GM19328 (cell line): ENCODE data around the gene TMEM115.

Experiments
- ATAC-seq: cut with Tn5 transposase; IDR thresholded peaks from one replicate; pipeline ENCODE4 v1.9.1; 2021; ENCODE audit warnings: mild to moderate bottlenecking, moderate library complexity; ENCODE audit not compliant: unreplicated experiment

Gene TMEM115

GRCh38 chr3:50336452-50337174 lies 22.7 kb downstream of the TMEM115 start:
- ATAC-seq: peak; percentile 29

GRCh38 chr3:50334339-50335075 lies 24.8 kb downstream of the TMEM115 start:
- ATAC-seq: no peak

- no peak for ATAC-seq
These were observed 25.5 kb downstream of the TMEM115 start for GRCh38 chr3:50333744-50334328.

GRCh38 chr3:50331364-50331907 lies 27.9 kb downstream of the TMEM115 start:
- no peak for ATAC-seq

GRCh38 chr3:50330330-50330729 lies 29.0 kb downstream of the TMEM115 start:
- no peak for ATAC-seq

- peak; percentile 89 for ATAC-seq
These were observed 31.2 kb downstream of the TMEM115 start, which contains the start of gene TUSC2 for GRCh38 chr3:50327943-50328691. Gene TUSC2 (minus strand): TSS chr3:50328223. CDS start chr3:50328099, 124 bp downstream.

- ATAC-seq: no peak
These were observed 32.2 kb downstream of the TMEM115 start for GRCh38 chr3:50327129-50327528.

- no peak for ATAC-seq
These were observed 33.2 kb downstream of the TMEM115 start for GRCh38 chr3:50326182-50326541.

GRCh38 chr3:50325497-50326181 lies 33.7 kb downstream of the TMEM115 start:
- ATAC-seq: no peak

- ATAC-seq: no peak
These were observed 34.2 kb downstream of the TMEM115 start for GRCh38 chr3:50325113-50325480.

GRCh38 chr3:50324351-50325112 lies 34.8 kb downstream of the TMEM115 start:
- no peak for ATAC-seq

- ATAC-seq: no peak
These were observed 35.6 kb downstream of the TMEM115 start for GRCh38 chr3:50323614-50324199.

GRCh38 chr3:50323092-50323600 lies 36.2 kb downstream of the TMEM115 start:
- ATAC-seq: no peak

- ATAC-seq: no peak
These were observed 36.8 kb downstream of the TMEM115 start, which contains the start of gene HYAL2 for GRCh38 chr3:50322386-50323091. Gene HYAL2 (minus strand): TSS chr3:50322745. CDS start chr3:50320489, 2,256 bp downstream.

GRCh38 chr3:50322115-50322385 lies 37.3 kb downstream of the TMEM115 start:
- no peak for ATAC-seq

GRCh38 chr3:50321336-50322114 lies 37.8 kb downstream of the TMEM115 start:
- peak; percentile 76 for ATAC-seq

- peak; percentile 54 for ATAC-seq
These were observed 38.4 kb downstream of the TMEM115 start for GRCh38 chr3:50320853-50321335.
